SKM-1 (cell line): ENCODE results near the gene BHLHA9.

Experiments used
- DNase-seq: peaks from one replicate; lab custom pipeline; 2025; ENCODE audit not compliant: unreplicated experiment; lab: John Stamatoyannopoulos, UW

Gene BHLHA9

DNA sequence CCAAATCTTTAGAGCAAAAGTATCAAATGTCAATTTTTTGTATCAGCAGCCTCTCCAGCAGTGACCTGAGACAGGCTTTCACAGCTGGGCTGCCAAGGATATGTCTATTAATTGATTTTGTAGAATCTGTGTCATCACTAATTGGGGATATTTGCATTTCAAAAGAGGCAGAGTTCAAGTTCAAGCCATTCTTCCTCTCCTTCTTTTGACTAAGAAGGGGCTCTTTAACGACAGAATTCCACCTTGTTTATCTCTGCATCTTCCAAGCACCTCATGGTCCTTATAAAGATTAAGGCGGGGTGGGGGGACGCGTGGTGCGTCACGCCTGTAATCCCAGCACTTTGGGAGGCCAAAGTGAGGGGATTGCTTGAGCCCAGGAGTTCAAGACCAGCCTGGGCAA, 15.2 kb upstream of the BHLHA9 start:
- no peak for DNase-seq

DNA sequence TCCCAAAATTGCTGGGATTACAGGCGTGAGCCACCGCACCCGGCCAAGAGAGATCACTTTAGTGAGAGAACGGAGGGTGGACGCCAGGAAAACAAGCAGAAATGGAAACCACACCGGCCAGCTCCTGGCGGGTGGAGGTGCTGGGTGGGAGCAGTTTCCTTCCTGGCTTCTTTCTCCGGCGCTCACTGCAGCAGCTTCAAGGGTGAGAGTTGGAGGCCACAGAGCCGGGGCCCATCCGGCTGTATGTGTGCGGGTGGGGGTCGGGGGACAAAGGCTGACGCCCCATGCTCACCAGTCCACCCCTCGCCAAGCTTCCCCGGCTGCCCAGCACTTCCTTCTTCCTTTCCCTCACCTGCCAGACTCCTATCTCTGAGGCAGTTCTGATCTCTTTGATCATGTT, 13.5 kb upstream of the BHLHA9 start:
- DNase-seq = no peak

DNA sequence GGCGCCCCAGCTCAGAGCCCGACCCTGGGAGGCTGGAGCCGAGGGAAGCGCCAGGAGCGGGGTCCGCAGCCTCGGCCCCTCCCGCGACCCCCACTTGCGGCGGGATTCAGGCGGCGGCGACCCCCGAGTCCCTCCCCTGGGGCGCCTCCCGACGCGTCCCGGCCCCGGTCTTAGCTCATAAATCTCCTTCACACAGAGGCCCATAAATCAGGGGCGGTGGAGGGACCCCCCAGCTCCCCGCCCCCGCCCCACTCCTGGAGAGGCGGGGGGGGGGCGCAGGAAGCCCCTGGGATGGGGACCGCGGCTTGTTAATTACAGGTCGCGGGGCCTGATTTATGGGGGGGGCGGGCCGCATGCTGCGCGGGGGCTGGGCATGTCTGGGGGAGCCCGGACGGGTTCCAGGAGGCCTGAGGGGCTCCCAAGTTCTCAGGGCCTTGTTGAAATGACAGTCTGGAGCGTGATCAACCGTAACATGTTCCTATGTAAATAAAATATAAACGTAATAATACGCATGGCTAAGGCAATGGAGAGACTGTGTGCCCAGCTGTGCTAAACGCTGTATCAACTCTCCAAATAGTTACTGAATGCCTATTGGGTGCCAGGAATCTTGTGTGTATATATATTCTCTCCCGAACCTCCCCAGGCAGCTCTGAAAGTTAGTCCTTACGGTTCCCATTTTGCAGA, 10.0 kb upstream of the BHLHA9 start:
- DNase-seq = no peak

DNA sequence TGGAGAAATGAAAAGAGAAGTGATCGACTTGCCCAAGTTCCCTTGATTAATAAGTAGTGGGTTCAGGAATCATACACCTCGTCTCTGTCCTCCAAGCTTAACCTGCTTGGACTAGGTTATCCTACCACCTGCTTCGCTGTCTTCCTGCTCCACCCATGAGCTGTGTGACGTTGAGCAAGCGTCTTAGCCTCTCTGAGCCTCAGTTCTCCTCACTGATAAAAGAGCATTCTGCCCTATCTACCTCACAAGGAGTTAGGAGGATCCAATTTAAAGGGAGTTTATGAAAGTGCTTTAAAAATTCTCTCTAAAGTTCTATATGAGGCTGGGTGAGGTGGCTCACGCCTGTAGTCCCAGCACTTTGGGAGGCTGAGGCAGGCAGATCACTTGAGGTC, 9.5 kb upstream of the BHLHA9 start:
- no peak for DNase-seq

DNA sequence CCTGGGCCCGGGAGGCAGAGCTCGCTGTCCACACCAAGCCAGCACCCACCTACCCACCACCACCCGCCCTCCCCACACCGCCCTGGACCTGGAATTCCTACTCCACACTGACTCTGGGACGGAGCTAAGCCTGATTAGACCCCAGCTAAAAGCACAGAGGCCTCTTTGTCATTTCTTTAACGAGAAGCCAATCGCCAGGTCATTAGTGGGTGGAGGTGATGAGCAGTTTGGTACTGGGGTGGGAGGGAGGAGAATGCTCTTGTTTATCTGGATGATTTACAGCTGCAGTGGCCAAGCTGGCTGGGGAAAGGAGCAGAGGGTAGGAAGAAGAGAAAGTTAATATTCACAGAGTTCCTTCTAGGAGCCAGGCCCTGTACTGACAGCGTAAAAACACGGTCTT, 6.0 kb upstream of the BHLHA9 start:
- no peak for DNase-seq

DNA sequence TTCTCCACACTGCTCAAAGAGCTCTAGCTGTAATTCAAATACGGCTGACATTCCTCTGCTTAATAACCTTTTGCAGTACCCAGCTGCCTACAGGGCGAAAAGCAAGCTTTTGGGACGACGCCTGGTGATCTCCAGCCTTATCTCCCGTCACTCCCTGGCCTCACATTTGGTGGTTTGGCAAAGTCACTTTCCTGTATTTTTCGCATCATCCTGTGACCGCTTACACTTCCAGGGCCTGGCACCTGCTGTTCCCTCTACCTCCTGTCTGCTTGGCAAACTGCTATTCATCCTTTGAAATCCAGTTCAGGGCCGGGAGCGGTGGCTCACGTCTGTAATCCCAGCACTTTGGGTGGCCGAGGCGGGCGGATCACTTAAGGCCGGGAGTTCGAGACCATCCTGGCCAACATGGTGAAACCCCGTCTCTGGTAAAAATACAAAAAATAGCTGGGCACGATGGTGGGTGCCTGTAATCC, 2.7 kb upstream of the BHLHA9 start:
- DNase-seq = no peak

DNA sequence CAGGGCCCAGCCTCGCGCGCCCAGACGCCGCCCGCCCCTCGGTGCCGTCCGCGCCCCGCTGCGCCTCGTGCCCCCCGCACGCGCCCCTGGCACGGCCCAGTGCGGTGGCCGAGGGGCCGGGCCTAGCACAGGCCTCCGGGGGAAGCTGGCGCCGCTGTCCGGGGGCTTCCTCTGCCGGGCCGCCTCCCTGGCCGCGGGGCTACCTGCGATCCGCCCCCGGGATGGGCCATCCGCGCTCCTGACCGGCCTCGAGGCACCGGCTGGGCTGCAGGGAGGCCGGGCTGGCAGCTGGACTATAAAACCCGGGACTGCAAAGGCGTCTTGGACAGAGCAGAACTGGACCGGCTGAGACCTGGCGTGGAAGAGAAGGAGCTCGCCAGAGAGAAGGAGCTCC, 783 bp downstream of the BHLHA9 start:
- no peak for DNase-seq

DNA sequence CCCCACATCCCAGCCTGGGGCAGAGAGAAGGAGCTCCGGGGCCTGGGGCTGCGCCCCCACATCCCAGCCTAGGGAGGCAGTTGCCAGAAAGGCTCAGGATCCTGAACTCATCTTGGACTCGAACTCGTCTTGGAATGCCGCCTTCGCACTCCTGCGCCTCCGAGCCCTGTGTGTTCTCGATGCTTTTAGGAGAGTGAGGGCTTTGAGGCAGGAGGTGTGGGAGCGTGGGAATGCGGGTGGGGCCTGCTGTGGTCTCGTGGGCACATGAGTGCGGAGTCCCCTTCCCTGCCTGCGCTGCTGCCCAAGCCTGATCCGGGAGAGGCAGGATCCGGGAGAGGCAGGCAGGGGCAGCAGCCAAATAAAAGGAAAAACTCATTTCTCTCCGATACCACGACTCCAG, 1.2 kb downstream of the BHLHA9 start:
- no peak for DNase-seq

DNA sequence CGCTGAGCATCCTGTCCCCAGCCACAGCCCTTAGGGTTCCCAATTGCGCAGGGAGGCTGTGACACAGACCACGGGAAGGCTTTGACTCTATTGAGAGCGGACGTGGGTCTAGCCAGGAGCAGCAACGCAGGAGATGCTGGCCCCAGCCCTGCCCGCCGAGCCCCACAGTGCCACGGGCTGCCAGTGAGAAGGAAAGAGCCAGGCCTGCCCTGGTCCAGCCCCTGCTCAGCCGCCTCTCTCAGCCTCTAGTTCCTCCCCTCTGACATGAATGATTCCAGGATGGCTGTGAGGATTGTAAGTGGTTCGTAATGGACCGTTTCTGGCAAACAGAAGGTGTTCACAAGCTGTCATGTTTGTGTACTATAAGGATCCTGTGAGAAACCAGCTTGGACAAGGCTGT, 2.5 kb downstream of the BHLHA9 start:
- DNase-seq = no peak

DNA sequence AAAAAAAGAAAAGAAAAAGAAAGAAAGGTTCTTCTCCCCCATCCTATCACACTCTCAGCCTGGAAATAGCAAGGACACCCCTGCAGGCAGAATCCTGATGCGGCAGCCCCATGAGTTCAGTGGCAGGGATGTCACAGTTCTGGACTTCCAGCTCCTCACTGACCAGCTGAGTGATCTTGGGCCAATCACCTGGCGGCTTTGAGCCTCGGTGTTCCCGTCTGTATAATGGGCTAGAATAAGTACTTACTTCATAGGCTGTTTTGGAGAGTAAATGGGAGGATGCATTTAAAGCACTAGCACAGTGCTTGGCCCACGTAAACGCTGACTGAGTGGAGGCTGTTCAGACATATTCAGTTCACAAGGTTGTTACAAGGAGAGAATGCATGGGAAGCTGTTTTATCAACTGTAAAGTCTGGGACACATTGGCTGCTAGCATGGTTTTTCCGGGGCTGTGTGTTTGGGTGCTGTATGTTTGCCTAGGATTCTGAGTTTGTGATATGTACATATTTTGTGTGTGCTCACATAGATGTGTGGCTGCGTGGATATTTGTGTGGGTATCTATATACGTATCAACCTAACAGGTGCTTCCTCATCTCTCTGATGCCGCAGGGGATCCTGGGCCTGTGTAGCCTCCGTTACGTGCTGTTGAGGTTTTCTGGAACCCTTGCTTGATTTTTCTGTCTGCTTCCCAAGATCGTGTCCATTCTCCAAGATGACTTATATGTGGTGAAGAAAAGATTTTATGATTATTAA, 3.4 kb downstream of the BHLHA9 start:
- no peak for DNase-seq

DNA sequence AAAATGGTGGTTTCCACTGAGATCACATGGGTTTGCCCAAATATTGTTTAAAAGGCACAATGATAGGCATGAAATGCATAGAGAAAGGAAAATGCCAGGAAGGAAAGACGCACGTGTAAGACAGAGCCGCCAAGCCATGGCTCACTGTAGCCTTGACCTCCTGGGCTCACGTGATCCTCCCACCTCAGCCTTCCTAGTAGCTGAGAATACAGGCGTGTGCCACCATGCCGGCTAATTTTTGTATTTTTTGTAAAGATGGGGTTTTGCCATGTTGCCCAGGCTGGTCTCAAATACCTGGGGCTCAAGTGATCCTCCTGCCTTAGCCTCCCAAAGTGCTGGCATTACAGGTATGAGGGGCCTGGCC, 4.0 kb downstream of the BHLHA9 start:
- DNase-seq = no peak

DNA sequence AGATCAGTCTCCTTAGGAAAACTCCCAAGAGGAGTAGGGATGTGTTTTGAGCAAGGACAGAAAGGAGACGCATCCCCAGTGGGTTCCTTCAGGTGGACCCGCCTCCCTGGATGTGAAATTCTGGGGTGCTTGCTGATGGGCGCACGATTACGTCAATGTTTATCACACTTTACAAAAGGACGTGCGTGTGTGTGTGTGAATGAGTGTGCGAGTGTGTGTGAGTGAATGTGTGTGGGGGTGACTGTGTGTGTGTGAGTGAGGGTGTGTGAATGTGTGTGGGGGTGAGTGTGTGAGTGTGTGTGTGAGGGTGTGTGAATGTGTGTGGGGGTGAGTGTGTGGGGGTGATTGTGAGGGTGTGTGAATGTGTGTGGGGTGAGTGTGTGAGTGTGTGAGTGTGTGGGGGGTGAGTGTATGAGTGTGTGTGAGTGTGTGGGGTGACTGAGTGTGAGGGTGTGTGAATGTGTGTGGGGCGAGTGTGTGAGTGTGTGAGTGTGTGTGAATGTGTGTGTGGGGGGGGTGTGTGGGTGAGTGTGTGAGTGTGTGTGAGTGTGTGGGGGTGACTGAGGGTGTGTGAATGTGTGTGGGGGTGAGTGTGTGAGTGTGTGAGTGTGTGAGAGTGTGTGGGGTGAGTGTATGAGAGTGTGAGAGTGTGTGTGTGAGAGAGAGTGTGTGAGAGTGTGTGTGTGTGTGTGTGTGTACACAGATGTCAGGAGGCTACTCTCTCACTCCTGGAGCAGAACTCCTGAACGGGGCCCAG, 5.1 kb downstream of the BHLHA9 start:
- DNase-seq = no peak

DNA sequence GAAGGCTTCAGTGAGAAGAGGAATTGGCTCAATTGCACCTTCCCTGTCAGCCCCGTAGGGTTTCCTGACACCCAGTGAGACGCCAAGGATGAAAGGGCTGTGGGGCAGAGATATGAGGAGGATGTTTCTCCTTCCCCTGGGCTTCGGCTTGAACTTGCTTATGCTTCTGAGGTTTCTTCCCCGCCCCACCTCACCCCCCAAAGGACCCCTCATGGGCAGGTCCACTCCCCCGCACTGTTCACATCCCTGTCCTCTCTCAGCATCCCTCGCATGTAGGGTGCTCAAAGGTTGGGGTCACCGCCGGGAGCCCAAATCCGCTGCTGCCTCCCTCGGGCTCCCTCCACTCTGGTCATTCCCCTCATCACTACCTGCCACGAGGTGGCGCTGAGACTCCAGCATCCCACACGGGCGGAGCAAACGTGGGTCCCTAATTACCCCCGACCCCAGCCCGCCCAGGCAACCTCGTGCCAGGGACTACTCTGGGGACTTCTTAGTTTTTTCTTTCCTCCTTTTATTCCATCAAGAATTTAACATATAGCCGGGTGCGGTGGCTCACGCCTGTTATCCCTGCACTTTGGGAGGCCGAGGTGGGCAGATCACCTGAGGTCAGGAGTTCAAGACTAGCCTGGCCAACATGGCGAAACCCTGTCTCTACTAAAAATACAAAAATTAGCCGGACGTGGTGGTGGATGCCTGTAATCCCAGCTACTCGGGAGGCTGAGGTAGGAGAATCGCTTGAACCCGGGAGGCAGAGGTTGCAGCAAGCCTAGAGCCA, 5.9 kb downstream of the BHLHA9 start:
- DNase-seq = no peak

DNA sequence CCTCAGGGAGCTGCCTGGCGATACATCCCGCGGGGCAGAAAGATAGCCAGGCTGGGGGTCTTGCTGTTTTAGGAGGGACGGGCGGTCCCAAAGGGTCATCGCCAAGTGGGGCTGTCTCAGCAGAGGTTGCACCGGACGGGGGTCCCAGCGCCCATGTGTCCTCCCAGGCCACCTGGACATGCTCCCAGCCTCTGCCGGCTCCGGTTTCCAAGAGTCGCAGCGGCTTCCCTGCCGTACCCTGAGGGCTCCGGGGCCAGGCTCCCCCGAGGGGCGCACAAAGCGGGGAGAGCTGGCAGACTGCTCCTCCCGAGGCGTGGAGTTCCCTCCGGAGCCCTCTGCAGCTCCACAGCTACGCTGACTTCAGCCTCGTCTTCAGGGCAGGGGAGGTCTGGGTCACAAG, 10.4 kb downstream of the BHLHA9 start:
- no peak for DNase-seq

DNA sequence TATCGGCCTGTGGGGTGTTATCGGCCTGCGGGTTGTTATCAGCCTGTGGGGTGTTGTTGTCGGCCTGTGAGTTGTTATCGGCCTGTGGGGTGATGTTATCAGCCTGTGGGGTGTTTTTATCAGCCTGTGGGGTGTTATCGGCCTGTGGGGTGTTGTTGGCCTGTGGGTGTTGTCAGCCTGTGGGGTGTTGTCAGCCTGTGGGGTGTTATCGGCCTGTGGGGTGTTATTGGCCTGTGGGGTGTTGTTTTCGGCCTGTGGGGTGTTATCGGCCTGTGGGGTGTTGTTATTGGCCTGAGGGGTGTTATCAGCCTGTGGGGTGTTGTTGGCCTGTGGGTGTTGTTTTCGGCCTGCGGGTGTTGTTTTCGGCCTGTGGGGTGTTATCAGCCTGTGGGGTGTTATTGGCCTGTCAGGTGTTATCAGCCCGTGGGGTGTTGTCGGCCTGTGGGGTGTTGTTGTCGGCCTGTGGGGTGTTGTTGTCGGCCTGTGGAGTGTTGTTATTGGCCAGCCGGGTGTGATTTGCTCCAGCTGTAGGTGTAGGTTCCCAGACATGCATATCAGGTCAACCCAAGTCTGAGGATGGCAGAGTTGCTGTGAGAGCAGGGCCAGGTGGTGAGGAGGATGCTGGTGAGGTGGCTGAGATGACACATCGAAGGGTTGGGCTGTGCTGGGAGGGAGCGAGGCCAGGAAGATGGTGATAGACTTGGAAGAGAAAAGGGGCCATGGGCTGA, 16.3 kb downstream of the BHLHA9 start:
- no peak for DNase-seq

DNA sequence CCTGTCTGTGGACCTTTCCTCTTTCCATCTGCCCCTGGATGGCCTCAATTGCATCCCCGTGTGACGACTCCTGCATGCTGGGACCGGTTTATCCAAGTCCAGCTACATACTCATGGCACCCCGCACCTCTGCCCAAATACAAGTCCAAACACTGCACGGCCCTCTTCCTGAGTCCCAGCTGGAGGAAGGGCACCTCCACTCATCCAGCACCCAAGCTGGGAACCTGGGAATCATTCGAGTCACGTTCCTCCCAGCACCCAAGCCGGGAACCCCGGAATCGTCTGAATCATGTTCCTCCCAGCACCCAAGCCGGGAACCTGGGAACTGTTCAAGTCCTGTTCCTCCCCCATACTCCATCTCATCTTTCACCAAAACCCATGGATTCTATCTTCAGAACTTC, 19.5 kb downstream of the BHLHA9 start:
- no peak for DNase-seq

DNA sequence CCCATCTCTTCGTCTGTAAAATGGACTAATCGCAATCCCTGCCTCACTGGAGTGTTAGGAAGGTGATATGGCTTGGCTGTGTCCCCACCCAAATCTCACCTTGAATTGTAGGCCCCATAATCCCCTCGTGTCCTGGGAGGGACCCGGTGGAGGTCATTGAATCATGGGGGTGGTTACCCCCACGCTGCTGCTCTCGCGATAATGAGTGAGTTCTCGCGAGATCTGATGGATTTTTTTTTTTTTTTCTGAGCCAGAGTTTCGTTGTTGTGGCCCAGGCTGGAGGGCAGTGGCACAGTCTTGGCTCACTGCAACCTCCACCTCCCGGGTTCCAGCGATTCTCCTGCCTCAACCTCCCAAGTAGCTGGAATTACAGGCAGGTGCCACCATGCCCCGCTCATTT, 20.4 kb downstream of the BHLHA9 start:
- no peak for DNase-seq

DNA sequence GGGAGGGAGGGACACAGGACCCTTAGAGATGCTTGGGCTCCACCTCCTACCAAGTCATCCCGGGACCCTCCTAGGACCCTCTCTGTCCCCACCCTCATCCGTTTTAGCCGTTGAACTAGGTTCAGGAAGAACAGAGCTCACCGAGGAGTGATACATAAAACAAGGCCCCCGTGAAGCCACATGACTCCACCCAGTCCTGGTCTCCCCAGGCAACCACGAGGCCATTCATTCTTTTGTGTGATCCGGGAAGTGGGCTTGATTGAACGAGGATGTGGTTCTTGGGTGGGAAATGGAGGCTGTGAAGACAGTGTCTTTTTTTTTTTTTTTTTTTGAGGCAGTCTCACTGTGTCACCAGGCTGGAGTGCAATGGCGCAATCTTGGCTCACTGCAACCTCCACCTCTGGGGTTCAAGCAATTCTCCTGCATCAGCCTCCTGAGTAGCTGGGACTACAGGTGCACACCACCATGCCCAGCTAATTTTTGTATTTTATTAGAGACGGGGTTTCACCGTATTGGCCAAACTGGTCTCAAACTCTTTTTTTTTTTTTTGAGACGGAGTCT, 24.0 kb downstream of the BHLHA9 start:
- no peak for DNase-seq

DNA sequence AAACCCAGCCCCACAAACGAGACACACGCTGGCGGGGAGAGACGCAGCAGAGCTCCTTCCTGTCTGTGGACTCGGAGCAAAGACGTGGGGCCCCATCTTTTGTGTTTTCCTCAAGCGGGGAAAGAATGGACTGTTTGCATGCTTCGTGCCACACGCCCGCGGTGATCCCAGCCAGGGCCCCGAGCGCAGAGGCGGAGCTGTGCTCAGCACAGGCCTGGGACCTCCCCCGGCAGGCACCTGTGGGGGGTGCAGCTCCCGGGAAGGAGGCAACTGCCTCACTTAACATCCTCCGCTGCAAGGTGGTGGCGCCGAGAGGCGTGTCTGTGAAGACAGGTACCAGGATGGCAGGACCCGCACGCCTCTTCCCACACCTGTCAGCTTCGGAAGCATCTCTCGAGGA, 28.4 kb downstream of the BHLHA9 start:
- no peak for DNase-seq

DNA sequence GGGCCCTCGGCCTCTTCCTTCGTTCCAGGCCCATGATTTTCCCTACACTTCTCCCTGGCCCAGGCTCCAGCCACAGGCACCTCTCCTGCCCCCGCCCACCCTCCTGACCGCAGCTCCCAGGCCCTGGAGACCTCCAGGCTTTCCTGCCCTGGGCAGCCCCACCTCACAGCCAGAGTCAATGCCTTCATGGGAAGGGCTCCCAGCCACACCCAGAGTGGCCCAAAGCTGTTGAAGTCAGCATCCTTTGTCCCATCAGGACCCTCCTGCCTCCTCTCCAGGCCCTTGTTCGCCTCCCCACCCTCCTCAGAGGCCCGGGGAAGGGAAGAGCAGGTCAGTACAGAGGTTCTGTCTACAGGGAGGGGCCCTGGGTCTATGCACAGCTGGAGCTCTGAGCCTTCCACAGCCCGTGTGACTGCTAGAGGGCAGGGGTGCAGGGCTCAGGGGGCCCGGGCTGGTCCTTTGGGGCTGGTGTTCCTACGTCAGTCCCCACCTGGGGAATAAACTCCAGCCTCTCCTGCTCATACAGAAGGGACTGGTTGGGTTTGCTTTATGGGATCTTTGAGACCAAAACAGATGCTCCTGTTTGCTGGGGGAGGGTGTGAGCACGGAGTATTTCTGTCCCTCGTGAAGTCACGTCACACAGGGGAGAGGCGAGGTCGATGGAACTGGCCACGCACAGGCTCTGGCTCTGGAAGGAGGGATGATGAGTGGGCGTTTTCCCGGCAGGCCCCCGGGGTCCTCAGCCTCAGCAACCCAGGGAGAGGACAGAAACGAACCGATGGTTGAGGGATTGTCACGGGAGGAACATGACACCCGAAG, 29.5 kb downstream of the BHLHA9 start:
- no peak for DNase-seq
